ENCODE measurements around the gene RHEX. TPM values are rescaled to one million over a fixed set of nuclear protein-coding genes. Genes with fewer than 3 reads are reported as not detected.

RHEX gene
- polyA plus RNA-seq, 1 of the 3 experiments (the other 2 are of a cell fraction) = not detected

DNA sequence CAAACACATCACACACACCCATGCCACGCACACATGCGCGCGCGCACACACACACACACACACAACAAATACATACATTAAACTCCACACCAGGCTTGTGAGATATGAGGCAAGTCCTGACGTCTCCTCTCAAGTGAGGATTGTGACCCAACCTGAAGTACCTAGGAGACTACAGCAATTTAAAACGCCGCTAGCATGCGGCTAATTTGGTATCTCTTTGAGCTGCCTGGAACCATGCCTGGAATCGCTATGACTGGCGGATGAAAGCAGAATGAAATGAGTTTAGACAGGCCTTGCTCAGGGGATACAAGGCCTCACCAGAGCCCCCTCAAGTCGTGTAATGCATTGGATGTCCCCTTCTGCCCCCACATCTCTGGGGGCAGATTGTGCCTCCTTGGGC is 48.1 kb upstream of the RHEX start:
- TF ChIP-seq CHD2 (IDR thresholded peaks at IDR 0.05; ENCODE audit: low read length, partially characterized antibody) (no peak), NFIC (IDR thresholded peaks at IDR 0.05; ENCODE audit: borderline replicate concordance) (no peak), FOXM1 (IDR thresholded peaks at IDR 0.05; ENCODE audit: low read depth) (no peak), JUND (IDR thresholded peaks at IDR 0.05) (no peak), YY1 (IDR thresholded peaks at IDR 0.05; ENCODE audit: low read depth) (no peak), FOSL2 (IDR thresholded peaks at IDR 0.05; ENCODE audit: borderline replicate concordance, low read depth) (no peak), ELF1 (IDR thresholded peaks at IDR 0.05) (no peak), RXRA (IDR thresholded peaks at IDR 0.05; ENCODE audit: borderline replicate concordance, low read depth) (no peak), GATA2 (CRISPR knock-in tag; IDR thresholded peaks at IDR 0.05) (no peak)
- TF ChIP-seq, protein P1, sequence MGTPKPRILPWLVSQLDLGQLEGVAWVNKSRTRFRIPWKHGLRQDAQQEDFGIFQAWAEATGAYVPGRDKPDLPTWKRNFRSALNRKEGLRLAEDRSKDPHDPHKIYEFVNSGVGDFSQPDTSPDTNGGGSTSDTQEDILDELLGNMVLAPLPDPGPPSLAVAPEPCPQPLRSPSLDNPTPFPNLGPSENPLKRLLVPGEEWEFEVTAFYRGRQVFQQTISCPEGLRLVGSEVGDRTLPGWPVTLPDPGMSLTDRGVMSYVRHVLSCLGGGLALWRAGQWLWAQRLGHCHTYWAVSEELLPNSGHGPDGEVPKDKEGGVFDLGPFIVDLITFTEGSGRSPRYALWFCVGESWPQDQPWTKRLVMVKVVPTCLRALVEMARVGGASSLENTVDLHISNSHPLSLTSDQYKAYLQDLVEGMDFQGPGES (IDR thresholded peaks at IDR 0.05; ENCODE audit: low read depth, low read length) = no peak
- TF ChIP-seq, protein P2, sequence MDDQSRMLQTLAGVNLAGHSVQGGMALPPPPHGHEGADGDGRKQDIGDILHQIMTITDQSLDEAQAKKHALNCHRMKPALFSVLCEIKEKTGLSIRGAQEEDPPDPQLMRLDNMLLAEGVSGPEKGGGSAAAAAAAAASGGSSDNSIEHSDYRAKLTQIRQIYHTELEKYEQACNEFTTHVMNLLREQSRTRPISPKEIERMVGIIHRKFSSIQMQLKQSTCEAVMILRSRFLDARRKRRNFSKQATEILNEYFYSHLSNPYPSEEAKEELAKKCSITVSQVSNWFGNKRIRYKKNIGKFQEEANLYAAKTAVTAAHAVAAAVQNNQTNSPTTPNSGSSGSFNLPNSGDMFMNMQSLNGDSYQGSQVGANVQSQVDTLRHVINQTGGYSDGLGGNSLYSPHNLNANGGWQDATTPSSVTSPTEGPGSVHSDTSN (IDR thresholded peaks at IDR 0.05) = no peak
- TF ChIP-seq, protein P3, sequence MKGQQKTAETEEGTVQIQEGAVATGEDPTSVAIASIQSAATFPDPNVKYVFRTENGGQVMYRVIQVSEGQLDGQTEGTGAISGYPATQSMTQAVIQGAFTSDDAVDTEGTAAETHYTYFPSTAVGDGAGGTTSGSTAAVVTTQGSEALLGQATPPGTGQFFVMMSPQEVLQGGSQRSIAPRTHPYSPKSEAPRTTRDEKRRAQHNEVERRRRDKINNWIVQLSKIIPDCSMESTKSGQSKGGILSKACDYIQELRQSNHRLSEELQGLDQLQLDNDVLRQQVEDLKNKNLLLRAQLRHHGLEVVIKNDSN (IDR thresholded peaks at IDR 0.05; ENCODE audit: borderline replicate concordance, low read depth) = no peak
- Histone ChIP-seq H4K20me1 (ENCODE audit: insufficient read depth) (no peaks in the 10 kb centered on the region), H3K36me3 (replicated peaks in 1 of 2; ENCODE audit: control insufficient read depth in 1 of 2, insufficient read depth in 2 of 2, low read length in 1 of 2) (no peaks in the 10 kb centered on the region), H3K4me2 (no peak overlapping the region), H3K9ac (no peak overlapping the region), H3K9me2 (no peaks in the 10 kb centered on the region), H2AFZ (ENCODE audit: low read depth) (no peak overlapping the region), H3K4me3 (ENCODE audit: low read depth in 2 of 2, low read length in 1 of 2) (no peak overlapping the region), H3K79me2 (ENCODE audit: insufficient read depth) (no peaks in the 10 kb centered on the region), H3K4me1 (ENCODE audit: control insufficient read depth in 1 of 2, insufficient read depth in 2 of 2, low read depth in 1 of 2, low read length in 1 of 2) (peaks cover 0 to 17% of the 10 kb centered on the region in 2 experiments; a peak in 2 of 4 replicates), H3K9me3 (no peaks in the 10 kb centered on the region), H3K27ac (ENCODE audit: low read depth in 2 of 2, low read length in 1 of 2) (no peak overlapping the region), H3K27me3 (ENCODE audit: insufficient read depth) (no peaks in the 10 kb centered on the region; the same call in 1 of the 2 replicates), H3F3A (replicated peaks; ENCODE audit: insufficient read depth) (peaks cover 10% of the 10 kb centered on the region)
- POLR2A ChIA-PET = no interaction called here
- DNase-seq = no peak
- CTCF ChIA-PET = interaction anchor here (1.7 kb wide), 1 partner anchor 27 kb away, joined by 5 read pairs; no protein-coding TSS in a partner anchor
- WGBS (ENCODE audit: low lambda C conversion rate) = 83% methylated on average over 12 of the region's 12 CpGs

DNA sequence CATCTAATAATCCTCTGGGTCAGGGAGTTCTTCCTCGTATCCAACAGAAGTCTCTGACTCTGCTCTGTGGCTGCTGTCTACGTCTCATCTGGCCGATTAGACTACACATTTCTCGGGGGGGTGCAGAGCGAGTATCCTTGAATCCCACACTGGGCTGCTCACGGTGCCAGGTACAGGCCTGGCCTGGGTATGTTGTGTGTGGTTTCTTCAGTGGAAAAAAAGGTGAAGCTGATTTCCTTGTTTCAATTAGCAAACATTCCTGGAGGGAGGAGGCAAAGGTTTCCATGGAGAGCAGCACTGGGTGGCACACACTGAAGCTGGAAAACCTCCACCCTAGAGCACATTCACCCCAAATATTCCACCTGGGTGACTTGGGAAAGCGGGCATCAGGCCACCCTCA is 47.7 kb upstream of the RHEX start:
- no peaks in the 10 kb centered on the region for H3K79me2 ChIP-seq (ENCODE audit: insufficient read depth)
- no peaks in the 10 kb centered on the region for H3K9me2 ChIP-seq
- H3K4me2 ChIP-seq = no peak overlapping the region
- no peak overlapping the region for H2AFZ ChIP-seq (ENCODE audit: low read depth)
- H3F3A ChIP-seq (replicated peaks; ENCODE audit: insufficient read depth) = peaks cover 10% of the 10 kb centered on the region
- no peaks in the 10 kb centered on the region for H3K36me3 ChIP-seq (replicated peaks in 1 of 2; ENCODE audit: control insufficient read depth in 1 of 2, insufficient read depth in 2 of 2, low read length in 1 of 2)
- H3K9ac ChIP-seq = no peak overlapping the region
- ChIA-PET CTCF (interaction anchor here (1.7 kb wide), 1 partner anchor 28 kb away, joined by 5 read pairs; no protein-coding TSS in a partner anchor), POLR2A (no interaction called here)
- peaks cover 0 to 17% of the 10 kb centered on the region in 2 experiments; a peak in 2 of 4 replicates for H3K4me1 ChIP-seq (ENCODE audit: control insufficient read depth in 1 of 2, insufficient read depth in 2 of 2, low read depth in 1 of 2, low read length in 1 of 2)
- no peaks in the 10 kb centered on the region for H3K9me3 ChIP-seq
- no peak for DNase-seq
- no peak overlapping the region for H3K4me3 ChIP-seq (ENCODE audit: low read depth in 2 of 2, low read length in 1 of 2)
- H3K27ac ChIP-seq (ENCODE audit: low read depth in 2 of 2, low read length in 1 of 2) = no peak overlapping the region
- H4K20me1 ChIP-seq (ENCODE audit: insufficient read depth) = no peaks in the 10 kb centered on the region
- peaks cover 2% of the 10 kb centered on the region; the same call in 1 of the 2 replicates for H3K27me3 ChIP-seq (ENCODE audit: insufficient read depth)
- 89% methylated on average over 7 of the region's 7 CpGs for WGBS (ENCODE audit: low lambda C conversion rate)
- no peak for TF ChIP-seq CHD2 (IDR thresholded peaks at IDR 0.05; ENCODE audit: low read length, partially characterized antibody)
- TF ChIP-seq, protein P4, sequence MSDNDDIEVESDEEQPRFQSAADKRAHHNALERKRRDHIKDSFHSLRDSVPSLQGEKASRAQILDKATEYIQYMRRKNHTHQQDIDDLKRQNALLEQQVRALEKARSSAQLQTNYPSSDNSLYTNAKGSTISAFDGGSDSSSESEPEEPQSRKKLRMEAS (IDR thresholded peaks at IDR 0.05; ENCODE audit: low read depth) = no peak
- TF ChIP-seq GATA2 (CRISPR knock-in tag; IDR thresholded peaks at IDR 0.05) = no peak
- TF ChIP-seq SIN3A (IDR thresholded peaks at IDR 0.05; ENCODE audit: borderline replicate concordance, low read depth, low read length) = no peak
- TF ChIP-seq EZH2phosphoT487 (IDR thresholded peaks at IDR 0.05; ENCODE audit: borderline replicate concordance, low read depth) = no peak
- TF ChIP-seq FOXM1 (IDR thresholded peaks at IDR 0.05; ENCODE audit: low read depth) = no peak
- TF ChIP-seq NRF1 (IDR thresholded peaks at IDR 0.05; ENCODE audit: low read depth, low read length) = no peak
- TF ChIP-seq TAF1 (IDR thresholded peaks at IDR 0.05; ENCODE audit: borderline replicate concordance, low read depth, low read length) = no peak
- TF ChIP-seq, protein P2 (IDR thresholded peaks at IDR 0.05) = no peak
- TF ChIP-seq, protein P5, sequence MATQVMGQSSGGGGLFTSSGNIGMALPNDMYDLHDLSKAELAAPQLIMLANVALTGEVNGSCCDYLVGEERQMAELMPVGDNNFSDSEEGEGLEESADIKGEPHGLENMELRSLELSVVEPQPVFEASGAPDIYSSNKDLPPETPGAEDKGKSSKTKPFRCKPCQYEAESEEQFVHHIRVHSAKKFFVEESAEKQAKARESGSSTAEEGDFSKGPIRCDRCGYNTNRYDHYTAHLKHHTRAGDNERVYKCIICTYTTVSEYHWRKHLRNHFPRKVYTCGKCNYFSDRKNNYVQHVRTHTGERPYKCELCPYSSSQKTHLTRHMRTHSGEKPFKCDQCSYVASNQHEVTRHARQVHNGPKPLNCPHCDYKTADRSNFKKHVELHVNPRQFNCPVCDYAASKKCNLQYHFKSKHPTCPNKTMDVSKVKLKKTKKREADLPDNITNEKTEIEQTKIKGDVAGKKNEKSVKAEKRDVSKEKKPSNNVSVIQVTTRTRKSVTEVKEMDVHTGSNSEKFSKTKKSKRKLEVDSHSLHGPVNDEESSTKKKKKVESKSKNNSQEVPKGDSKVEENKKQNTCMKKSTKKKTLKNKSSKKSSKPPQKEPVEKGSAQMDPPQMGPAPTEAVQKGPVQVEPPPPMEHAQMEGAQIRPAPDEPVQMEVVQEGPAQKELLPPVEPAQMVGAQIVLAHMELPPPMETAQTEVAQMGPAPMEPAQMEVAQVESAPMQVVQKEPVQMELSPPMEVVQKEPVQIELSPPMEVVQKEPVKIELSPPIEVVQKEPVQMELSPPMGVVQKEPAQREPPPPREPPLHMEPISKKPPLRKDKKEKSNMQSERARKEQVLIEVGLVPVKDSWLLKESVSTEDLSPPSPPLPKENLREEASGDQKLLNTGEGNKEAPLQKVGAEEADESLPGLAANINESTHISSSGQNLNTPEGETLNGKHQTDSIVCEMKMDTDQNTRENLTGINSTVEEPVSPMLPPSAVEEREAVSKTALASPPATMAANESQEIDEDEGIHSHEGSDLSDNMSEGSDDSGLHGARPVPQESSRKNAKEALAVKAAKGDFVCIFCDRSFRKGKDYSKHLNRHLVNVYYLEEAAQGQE (IDR thresholded peaks at IDR 0.05; ENCODE audit: low read depth, low read length) = no peak

All from SK-N-SH (cell line).